GM18507 (cell line): Measurements from ENCODE around the gene GRIA2.
"Not testable (repeated sequence)": the region's sequence is repeated elsewhere in the genome, so short reads cannot be mapped to it uniquely, and the experiment has no call there.

Source experiments
- DNase-seq: peaks from one replicate; pipeline ENCODE4 v3.0.0; 2011; ENCODE audit warnings: low read depth; ENCODE audit not compliant: insufficient read length; ENCODE audit errors: extremely low spot score
- FAIRE-seq: peaks from 2 replicates; lab custom pipeline; 2011; peaks lifted over from hg19 to GRCh38; lab: Jason Lieb, UNC

The GRIA2 gene

DNA sequence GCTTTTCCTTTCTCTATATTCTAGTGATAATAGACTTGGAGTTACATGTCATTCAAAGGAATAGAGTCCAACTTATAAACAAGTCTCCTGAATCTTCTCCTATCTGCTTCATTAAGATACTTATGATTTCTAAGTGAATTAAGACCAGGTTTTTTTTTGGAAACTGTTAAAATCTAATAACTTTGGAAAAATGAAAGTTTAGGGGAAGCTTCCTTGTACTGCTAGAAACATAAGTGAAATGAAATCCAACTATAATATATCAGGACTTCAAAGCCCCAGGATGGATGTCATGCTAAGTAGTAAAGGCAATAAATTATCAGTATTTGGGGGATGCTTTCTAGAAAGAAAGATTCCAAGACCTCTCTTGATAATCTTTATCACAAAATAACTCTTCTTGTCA is 24.8 kb downstream of the GRIA2 start:
- no peak for DNase-seq
- no peak for FAIRE-seq

DNA sequence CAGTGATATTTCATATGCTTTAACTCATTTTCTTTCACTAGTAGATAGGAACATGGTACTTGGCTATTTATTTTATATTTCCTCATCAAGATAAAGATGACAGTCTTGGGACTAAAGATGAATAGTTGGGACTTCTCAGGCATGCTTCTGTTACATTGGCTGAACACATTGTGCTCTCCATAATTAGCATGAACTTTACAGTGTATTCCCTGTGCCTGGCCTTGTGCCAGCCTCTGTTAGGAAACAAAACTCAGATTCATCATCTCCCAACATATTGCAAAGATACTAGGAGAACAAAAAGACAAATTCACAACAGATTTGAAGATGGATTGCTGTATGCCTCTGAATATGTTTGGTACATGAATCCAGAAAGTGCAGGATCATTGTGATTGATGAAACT is 26.4 kb downstream of the GRIA2 start:
- no peak for DNase-seq
- no peak for FAIRE-seq

DNA sequence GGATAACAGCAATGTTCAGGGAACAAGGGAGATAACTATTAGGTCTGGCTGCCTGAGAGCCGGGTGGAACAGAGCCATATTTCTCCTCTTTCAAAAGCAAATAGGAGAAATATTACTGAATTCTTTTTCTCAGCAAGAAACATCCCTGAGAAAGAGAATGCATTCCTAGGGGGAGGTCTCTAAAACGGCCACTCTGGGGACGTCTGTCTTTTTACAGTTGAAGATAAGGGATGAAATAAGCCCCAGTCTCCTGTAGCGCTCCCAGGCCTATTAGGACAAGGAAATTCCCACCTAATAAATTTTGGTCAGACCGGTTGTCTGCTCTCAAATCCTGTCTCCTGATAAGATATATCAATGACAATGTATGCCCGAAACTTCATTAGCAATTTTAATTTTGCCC is 37.6 kb downstream of the GRIA2 start:
- not testable (repeated sequence) for FAIRE-seq, DNase-seq

DNA sequence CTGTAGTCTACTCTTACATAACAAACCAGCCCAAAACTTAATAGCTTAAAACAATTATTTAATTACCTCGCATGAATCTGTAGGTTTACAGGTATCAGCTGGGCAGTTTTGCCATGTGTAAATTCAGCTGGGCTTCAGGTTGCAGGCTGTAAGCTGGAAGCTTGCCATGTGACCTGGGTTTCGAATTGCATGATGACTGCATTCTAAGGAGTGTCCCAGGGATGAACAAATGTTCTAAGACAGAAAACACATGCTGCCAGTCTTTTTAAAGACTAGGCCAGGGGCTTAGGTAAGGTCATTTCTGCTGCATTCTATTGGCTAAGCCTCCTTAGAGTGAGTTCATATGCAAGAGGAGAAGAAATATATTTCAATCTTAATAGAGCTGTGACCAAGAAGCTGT is 44.8 kb downstream of the GRIA2 start:
- FAIRE-seq (no peak), DNase-seq (no peak)

DNA sequence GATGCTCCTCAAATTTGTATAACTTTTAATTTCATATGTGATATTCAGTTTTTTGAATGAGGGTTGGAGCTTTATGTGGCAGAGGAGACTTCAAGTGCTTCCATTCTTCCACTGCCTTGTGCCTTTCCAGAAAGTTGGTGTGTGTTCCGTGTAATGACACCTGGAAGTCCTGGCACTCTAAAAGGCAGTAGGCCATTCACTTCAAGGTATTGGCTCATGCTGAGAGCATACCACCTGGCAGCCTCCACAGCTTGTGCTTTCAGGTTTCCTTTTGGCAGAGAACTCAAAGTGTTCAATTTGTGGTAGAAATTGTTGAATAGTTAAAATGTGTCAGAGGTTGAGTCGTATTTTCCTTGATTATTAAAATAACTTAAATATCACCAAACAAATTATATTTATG is 49.6 kb downstream of the GRIA2 start:
- DNase-seq (no peak), FAIRE-seq (no peak)

DNA sequence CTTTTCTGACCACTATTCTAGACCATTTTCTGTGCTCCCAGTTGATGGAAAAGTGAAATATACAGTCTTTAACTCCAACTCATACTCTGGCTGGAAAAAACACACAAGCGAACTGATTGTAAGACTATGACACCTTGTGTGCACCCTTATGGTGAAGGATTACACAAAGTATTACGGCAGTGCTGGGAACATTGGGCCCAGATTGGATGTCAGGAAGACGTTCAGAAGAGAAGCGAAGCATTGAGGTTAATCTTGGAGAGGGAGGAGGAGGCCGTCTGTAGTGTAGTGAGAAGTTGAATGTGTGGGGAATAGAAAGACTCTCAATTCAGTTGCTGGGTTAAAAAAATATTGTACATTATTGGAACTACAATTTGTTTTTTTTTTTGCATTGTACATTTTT is 50.0 kb downstream of the GRIA2 start:
- DNase-seq (no peak), FAIRE-seq (no peak)

DNA sequence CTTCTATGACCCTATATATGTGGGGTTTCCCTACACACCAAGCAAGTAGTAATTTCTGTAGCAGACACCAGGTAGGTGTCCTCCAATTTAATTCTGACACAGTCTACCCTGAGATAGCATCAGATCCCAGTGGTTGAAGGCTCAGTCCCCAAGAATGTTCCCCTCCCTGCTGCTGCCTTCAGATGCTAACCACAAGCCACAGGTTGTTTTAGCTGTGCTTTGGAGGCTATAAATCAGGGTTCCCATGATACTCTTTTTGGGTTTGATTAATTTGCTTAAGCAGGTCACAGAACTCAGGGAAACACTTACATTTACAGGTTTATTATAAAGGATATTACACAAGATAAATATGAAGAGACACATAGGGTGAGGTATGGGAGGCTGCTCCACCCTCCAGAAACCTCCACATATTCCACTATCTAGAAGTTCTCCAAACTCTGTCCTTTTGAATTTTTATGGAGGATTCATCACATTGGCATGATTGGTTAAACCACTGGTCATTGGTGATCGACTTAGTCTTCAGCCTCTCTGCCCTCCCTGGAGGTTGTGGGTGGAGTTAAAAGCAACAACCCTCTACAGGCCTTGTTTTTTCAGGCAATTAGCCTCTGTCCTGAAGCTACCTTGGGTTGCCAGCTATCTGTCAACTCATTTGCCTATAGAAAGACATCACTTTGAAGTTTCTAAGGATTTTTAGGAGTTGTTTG is 50.8 kb downstream of the GRIA2 start:
- FAIRE-seq: no peak
- no peak for DNase-seq

DNA sequence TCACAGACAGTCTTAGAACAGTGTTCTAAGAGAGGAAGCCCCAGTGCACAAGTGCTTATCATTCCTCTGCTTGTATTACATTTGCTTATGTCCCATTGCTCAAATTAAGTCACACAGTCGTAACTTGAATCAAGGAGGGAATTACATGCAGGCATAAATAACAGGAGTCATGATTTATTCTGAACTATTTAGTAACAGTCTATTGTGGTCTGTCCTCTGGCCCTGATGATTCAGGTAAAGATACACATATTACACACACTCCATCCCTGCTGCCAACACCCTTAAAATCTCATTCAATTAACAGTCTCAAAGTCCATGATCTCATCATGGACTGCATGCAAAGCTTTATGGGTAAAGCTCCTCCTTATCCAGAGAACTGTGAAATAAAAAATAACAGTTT is 60.1 kb downstream of the GRIA2 start:
- no peak for DNase-seq
- no peak for FAIRE-seq

DNA sequence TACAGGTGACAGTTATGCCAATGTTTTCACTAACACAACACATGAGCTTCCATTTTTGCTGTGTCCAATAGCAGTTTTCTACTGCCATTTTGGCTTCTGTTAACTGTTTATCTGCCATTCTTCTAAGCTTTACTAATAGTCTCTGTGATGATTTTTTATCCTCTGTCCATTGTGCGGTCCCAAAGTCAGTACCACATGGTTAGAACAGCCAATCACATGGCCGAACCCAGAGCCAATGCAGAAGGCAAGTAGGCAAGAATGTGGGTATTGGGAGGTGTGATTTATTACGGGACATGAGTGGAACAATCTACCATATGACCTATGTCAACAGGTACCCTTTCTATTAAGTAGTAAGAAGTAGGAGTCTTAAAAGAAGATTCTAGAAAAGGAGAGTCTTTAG is 61.5 kb downstream of the GRIA2 start:
- no peak for DNase-seq
- FAIRE-seq: no peak

DNA sequence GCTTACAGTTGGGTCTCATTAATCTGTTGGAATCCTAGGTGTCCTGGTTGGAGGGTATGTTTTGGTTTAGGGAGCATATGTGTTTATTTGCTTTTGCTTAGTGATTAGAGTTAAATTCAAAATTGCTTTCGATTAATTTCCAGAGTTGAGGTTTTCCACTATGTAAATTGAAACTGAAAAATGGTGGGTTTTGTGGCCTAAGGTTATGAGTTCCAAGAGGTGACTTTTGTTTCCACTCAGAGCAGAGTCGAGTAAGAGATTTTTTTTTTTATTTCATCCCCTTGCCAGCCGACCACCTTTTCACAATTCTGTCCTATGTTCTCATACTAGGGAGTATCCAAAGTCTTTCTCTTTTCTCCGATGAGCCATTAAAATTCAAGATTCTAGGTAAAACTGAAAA is 66.9 kb downstream of the GRIA2 start:
- no peak for FAIRE-seq

DNA sequence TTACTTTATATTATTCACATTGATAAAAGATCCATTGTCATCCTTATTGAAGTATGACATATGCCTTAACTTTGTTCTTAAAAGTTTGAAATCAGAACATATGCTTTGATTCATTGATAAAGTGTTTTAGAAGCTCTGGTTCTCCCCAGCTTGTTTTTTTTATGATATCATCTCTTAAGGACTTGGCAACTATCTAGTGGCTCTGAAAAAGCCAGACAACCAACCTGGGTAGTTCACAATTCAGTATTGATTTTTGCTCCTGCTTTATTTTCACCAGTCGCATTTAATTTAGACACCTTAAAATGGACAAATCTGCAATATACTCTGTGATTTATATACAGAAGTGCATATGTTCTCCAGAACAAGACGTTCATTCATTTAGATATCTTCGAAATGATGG is 70.1 kb downstream of the GRIA2 start:
- DNase-seq: no peak
- no peak for FAIRE-seq

More for the DNA sequence above, 66.9 kb downstream of the GRIA2 start:
- no peak for DNase-seq

DNA sequence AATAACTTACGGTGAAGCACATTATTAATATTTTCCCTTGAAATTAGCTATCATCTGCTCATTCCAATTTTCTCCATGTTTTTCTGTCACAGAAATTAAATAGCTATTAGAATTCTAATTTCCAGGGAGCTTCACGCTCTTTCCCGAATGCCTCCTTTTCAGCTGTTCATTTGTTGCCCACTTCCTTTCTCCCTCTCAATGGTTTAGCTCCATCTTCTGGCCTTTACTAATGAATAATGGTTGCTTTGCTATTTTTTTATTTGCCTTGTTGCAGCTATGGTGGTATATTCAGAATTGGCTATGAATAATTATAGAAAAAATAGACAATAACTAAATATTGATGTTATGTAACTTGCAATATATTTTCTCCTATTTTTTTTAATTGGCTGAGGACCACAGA is 70.5 kb downstream of the GRIA2 start:
- no peak for DNase-seq
- no peak for FAIRE-seq

DNA sequence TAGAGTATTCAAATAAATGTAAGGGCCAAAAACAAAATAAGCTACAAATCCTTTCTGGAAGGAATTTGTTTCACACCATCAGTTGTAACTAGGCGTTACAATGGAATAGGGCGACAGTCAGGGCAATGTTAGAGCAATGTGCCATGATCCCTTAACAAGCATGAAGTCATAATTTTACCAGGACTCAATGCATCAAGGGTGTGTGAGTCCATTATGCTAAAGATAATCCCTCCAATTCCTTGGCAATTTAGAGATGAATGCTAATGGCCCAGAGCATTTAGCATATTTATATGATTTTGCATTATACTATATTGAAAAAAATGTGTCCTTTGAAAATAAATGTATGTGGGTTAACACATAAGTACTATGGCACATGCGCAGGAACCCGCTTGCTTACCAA is 73.1 kb downstream of the GRIA2 start:
- no peak for DNase-seq
- FAIRE-seq: no peak

DNA sequence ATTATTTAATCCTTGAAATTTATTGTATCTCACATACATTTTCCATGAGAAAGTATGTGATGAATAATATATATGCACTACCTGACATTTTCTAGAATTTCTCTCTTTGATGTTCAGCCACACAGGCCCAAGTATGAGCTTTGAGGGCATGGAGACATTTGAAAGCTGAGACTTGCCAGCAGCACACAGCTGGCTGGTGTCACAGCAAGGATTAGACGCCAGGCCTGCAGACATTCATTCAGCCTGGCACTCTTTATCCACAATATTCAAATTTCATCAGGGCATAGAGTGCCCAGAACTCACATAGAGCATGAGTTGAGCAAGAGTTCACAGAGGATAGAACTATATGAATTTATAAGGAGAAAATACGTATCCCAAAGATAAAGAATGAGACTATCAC is 74.0 kb downstream of the GRIA2 start:
- DNase-seq (no peak), FAIRE-seq (no peak)

DNA sequence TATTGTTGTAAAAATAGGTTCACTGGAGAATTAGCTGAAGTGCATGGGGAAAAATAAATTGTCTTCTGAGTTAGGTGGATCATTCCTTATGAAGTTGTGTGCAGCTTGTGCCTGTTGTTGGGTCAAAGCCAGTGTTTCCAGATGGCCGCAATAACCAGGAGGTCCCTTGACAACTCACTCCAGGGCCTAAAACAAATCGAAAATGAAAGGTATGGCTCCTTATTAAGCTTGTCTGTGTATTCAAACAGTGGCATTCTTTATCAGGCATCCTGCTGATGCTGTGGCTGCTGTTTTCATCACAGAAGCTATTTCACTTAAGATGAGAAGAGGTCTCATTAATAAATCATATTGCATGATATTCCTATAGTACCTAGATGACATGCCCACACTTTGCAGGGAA is 80.2 kb downstream of the GRIA2 start:
- DNase-seq (no peak), FAIRE-seq (no peak)

DNA sequence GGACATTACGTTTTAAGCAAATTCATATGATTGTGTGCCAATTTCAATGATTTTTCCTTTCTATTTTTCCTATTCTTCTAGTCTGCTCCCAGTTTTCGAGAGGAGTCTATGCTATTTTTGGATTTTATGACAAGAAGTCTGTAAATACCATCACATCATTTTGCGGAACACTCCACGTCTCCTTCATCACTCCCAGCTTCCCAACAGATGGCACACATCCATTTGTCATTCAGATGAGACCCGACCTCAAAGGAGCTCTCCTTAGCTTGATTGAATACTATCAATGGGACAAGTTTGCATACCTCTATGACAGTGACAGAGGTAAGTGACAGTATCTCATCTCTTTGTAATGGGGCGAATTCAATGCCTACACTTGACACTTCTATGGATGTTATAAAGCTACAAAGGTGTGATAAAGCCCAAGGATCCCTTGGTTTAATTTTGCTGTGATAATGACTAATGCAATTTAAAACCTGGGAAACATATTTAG is 83.0 kb downstream of the GRIA2 start:
- DNase-seq (no peak), FAIRE-seq (no peak)

DNA sequence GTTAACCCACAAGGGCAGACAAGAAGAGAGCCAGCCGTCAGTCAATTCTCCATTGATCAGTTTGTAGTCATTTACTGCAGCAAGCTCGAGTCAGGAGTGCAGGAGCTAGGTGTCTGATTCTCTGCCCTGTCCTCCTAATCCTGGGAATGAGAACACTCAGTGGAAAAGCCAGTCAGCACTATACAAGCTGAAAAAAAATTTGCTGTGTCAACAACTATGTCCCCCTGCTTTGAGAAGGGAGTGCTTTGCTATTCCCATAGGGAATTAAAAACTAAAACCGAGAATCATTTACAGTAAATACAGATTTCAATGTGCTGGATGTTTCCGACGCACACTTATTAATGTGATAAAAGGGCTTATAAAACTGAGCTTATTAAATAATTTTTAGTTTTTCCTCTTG is 84.2 kb downstream of the GRIA2 start:
- FAIRE-seq (no peak), DNase-seq (no peak)

DNA sequence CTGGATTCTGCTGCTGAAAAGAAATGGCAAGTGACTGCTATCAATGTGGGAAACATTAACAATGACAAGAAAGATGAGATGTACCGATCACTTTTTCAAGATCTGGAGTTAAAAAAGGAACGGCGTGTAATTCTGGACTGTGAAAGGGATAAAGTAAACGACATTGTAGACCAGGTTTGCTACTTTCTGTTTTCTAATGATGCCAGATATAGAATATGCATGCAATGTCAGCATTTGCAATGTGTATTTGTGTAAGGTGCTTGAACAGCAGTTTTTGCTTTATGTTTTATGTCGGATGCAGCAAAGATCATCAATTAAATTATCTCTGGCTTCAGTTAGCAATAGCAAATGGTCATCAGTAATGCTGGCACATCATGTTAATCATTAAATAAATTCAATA is 92.2 kb downstream of the GRIA2 start:
- no peak for FAIRE-seq
- DNase-seq: no peak

DNA sequence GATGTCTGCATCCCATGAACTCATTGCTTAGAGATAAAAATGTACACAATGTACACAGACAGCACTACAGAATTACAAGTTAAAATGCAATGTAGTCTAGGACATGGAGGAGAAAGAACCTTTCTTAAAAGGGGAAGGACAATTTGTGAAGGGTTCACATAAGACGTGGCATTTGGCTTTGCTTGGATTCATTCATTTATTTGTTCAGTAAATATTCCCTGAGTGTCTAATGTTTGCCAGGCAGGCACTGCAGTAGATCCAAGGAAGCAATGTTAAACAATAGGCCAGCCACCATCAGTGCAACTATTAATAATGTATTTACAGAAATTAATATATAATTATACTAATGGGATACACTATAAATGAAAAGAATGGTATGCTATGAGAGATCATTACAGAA is 94.4 kb downstream of the GRIA2 start:
- FAIRE-seq: no peak

DNA sequence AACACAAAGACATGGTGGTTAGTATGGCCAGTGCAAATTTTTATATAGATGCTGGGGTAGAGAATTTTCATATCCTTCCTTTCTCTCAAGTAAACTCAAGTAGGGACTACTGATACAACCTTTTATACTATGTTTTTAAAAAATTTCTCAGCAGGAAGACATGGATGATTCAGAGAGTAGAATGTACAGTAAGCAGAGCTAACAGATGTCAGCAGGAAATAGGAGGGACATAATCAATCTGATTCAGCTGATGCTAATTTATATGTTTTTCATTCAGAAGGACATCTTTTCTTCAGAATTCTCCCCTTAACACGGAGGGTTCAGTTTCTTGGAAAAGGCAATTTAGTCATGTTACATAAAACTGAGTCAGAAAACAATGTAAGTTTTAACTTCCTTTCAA is 95.4 kb downstream of the GRIA2 start:
- DNase-seq (no peak), FAIRE-seq (no peak)

More for the DNA sequence above, 94.4 kb downstream of the GRIA2 start:
- DNase-seq: no peak

DNA sequence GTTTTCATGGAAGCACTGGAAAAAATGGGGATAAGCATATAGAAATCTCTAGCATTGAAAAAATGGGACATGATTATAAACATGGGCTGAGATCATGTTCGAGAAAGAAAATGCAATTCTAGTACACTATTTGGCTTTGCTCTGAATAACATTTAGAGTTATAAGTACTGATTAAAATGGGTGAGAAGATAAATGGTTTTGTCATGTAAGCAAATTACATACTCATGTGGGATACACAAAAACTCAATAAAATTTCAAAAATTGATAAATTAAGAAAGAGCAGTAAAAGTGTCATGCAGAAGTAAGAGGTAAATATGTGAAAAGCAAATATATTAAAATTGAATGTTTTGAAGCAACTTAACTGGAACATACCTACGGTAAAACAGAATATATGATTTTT is 99.6 kb downstream of the GRIA2 start:
- no peak for DNase-seq
- no peak for FAIRE-seq

DNA sequence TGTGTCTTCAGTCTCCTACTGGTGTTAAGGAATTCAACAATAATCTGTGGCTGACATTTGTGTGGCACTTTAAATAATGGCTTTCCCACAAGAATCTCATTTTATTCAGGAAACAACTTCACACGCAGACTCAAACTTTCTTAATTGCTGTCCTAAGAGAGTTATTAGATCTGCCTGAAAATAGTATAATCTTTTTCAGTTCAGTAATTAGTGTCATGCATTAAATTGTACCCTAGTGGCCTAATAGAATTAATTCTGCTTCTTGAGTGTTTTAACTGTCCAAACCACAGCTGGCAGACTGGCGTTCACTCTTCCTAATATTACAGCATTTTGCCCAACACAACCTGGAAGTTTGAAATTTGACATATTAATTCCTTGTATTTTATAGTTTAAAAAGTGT is 107.1 kb downstream of the GRIA2 start:
- FAIRE-seq (no peak), DNase-seq (no peak)
